Right cardiac atrium (tissue), 5 donors: ENCODE measurements around the gene ARGFX. TPM values are rescaled to one million over a fixed set of nuclear protein-coding genes. Genes with fewer than 3 reads are reported as not detected.
"Not testable (repeated sequence)": the region's sequence is repeated elsewhere in the genome, so short reads cannot be mapped to it uniquely, and the experiment has no call there.

ENCODE experiments used
- ATAC-seq, 2 donors: fragments of 200-7000 bp; cut with Tn5 transposase; one replicate each; pipeline versions ENCODE4 v1.8.0 to v1.9.1; 2020; ENCODE audit warnings: moderate library complexity in 2 of 2, mild to moderate bottlenecking in 1 of 2
- DNase-seq, 3 donors: peaks; one replicate each; pipeline ENCODE4 v3.0.0-alpha.2; 2020
- H3K27ac ChIP-seq: one replicate; pipeline ENCODE4 v1.5.1; 2013; ENCODE audit warnings: mild to moderate bottlenecking, low read length, control low read depth, moderate library complexity
- H3K27me3 ChIP-seq: one replicate; pipeline ENCODE4 v1.6.1; 2013; ENCODE audit not compliant: control insufficient read depth, insufficient read depth
- H3K4me1 ChIP-seq: one replicate; pipeline ENCODE4 v1.6.1; 2013; ENCODE audit warnings: low read length; ENCODE audit not compliant: control insufficient read depth, insufficient read depth
- H3K4me3 ChIP-seq: one replicate; pipeline ENCODE4 v1.5.1; 2013; ENCODE audit warnings: low read length, control low read depth
- H3K9me3 ChIP-seq: one replicate; pipeline ENCODE4 v1.6.1; 2013; ENCODE audit warnings: low read length; ENCODE audit not compliant: control insufficient read depth
- WGBS: extraction: QIAGEN DNeasy Blood & Tissue Kit; methylation state at CpG from one replicate; pipeline ENCODE4 v1.1.7; 2013; 5-methylcytosine and 5-hydroxymethylcytosine counted together
- intact Hi-C, 4 donors: fragments of 100-400 bp; cut with DNase I; formaldehyde crosslinking; loops; one replicate each; pipeline versions ENCODE4 v1.11.0 to v1.14.0; 2022 to 2023
- polyA plus RNA-seq: library from polyadenylated mRNA; stranded (reverse); fragments of 200-250 nt; gene quantifications from one replicate; pipeline ENCODE4 v1.2.3, GENCODE V29; 2013
- total RNA-seq, 4 donors: library from RNA; stranded (reverse); fragmentation: NEBNext Ultra II Directional; extraction: Animal tissue kit (Norgen Biotek cat#: 25700); gene quantifications; one replicate each; pipeline ENCODE4 v1.2.1, GENCODE V29; 2021
- donor health status: healthy with polysubstance abuse.
- donor health status: DM: no; HTN: yes; CAD: no.
- donor health status: DM: no; HTN: no; CAD: no.
- donor health status: DM: no; HTN: yes; CAD: no; lungs with severe emphysema.
- donor health status: DM: yes; HTN: yes; CAD: no.

ARGFX gene
- total and polyA plus RNA-seq, 5 donors = not detected

DNA sequence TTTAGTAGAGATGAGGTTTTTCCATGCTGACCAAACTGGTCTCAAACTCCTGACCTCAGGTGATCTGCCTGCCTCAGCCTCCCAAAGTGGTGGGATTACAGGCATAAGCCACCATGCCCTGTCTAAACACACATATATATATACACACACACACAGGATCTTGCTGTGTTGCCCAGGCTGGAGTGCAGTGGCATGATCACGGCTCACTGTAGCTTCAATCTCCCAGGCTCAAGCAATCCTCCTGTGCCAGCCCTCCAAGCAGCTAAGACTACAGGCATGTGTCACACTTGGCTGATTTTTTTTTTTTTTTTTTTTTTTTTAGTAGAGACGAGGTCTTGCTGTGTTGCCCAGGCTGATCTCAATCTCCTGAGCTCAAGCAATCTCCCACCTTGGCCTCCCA is 32.2 kb downstream of the ARGFX start:
- H3K9me3 ChIP-seq, H3K27me3 ChIP-seq, intact Hi-C loops, ATAC-seq, H3K4me1 ChIP-seq, DNase-seq, H3K4me3 ChIP-seq: not testable (repeated sequence)
- H3K27ac ChIP-seq = peak overlapping the region; percentile 48
- 69% methylated on average over 2 of the region's 2 CpGs for WGBS

DNA sequence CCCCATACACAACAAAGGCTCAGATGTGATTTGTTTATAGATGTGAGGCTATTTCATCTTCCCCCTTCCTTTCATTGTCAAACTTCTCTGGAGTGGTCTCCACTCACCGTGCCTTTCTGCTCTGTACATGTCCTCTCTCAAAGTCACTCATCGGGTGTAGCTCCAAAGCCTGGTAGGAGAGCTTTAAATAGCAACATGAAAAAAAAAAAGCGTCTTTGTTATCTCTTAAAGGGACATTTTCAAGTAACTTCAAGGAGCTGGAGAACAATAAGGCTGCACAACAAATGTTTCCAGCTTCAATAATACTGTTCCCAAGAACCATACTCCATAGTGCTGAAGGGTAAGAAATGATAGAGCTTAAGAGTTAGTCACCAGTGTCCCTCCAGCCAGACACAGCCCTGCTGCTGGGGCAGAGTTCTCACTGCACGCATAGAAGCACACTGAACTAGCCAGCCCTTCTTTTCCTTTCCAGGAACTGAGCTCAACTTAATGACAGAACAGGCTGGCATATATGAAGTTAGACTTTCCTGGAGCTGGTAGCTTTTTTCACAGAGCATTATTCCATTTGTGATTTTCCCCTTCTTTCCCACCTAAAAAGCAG is 33.6 kb downstream of the ARGFX start:
- DNase-seq (no peak), ATAC-seq (peak; percentile 66 to 78)
- Histone ChIP-seq H3K9me3 (no peaks in the 10 kb centered on the region), H3K27me3 (no peaks in the 10 kb centered on the region), H3K4me3 (peak overlapping the region; percentile 11), H3K4me1 (no peaks in the 10 kb centered on the region), H3K27ac (peak overlapping the region; percentile 86)
- intact Hi-C loops = no loop called here
- WGBS = 8% methylated on average over 4 of the region's 4 CpGs

DNA sequence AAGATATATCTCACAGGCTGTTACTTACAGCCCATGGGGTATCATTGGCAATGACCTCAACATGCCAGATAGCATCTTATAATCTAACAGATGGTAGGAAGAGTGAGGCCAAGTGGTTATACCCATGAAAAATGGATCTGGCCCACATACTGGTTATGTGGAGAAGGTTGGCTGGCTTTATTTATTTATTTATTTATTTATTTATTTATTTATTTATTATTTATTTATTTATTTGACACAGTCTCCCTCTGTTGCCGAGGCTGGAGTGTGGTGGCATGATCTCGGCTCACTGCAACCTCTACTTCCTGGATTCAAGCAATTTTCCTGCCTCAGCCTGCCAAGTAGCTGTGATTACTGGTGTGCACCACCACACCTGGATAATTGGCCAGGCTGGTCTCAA is 37.0 kb downstream of the ARGFX start:
- H3K27me3 ChIP-seq = no peaks in the 10 kb centered on the region
- no peaks in the 10 kb centered on the region for H3K4me1 ChIP-seq
- H3K4me3 ChIP-seq = no peak overlapping the region
- DNase-seq (no peak), ATAC-seq (no peak)
- intact Hi-C loops = no loop called here
- H3K9me3 ChIP-seq = no peaks in the 10 kb centered on the region
- 90% methylated on average over 2 of the region's 2 CpGs for WGBS
- H3K27ac ChIP-seq = no peak overlapping the region

DNA sequence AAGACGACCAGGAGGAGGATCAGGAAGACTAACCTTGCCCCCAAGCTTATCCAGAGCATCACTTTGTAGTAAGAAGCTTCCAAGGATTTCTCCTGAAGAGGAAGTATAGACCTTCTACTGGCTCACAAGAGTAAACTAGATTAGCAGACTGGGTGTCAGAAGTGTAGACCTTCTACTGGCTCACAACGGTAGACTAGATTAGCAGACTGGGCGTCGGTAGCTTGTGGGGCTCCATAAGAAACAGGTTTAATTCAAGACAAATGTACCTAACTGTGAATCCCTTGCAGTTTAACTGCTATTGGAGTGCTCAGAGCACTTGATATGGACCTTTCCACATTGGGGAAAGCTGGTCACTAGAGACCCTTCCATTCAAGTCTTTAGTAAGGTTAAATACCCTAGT is 38.4 kb downstream of the ARGFX start:
- DNase-seq (no peak), ATAC-seq (no peak)
- Histone ChIP-seq H3K4me3 (no peak overlapping the region), H3K9me3 (no peaks in the 10 kb centered on the region), H3K27me3 (no peaks in the 10 kb centered on the region), H3K4me1 (peaks cover 2% of the 10 kb centered on the region), H3K27ac (no peak overlapping the region)
- WGBS = 83% methylated on average over 4 of the region's 4 CpGs
- intact Hi-C loops = no loop called here

Other genes with a start within 250 kb of the ARGFX start
- under 1 TPM; 0.64 to 0.89 (median 0.69) TPM for gene POLQ, start 22.0 kb upstream of the ARGFX start, total RNA-seq
- 0.16 TPM for gene POLQ, start 22.0 kb upstream of the ARGFX start, polyA plus RNA-seq
- 100 to 1,000 TPM; 125 to 258 (median 212) TPM for gene FBXO40, start 25.4 kb downstream of the ARGFX start, total RNA-seq
- 72.1 TPM for gene FBXO40, start 25.4 kb downstream of the ARGFX start, polyA plus RNA-seq
- 10 to 100 TPM; 19.9 to 25.9 (median 23.1) TPM for gene HCLS1, start 93.0 kb downstream of the ARGFX start, total RNA-seq
- 12.3 TPM for gene HCLS1, start 93.0 kb downstream of the ARGFX start, polyA plus RNA-seq
- gene GOLGB1, start 181.8 kb downstream of the ARGFX start, total RNA-seq = 10 to 100 TPM; 52.8 to 60.8 (median 58.4) TPM
- gene GOLGB1, start 181.8 kb downstream of the ARGFX start, polyA plus RNA-seq = 19.8 TPM